GM12878 (cell line): Measurements from ENCODE around the gene SRL. TPM values are rescaled to one million over a fixed set of nuclear protein-coding genes. Genes with fewer than 3 reads are reported as not detected.

Experiments used
- ATAC-seq: fragments of 200-7000 bp; cut with Tn5 transposase; 3 replicates; pipeline ENCODE4 v1.9.1; 2020; ENCODE audit warnings: mild to moderate bottlenecking, moderate library complexity
- BruUV-seq: library from RNA; stranded (reverse); fragments of 400-500 nt; replicated peaks from 2 replicates; lab custom pipeline; 2021; lab: Mats Ljungman, UMichigan
- CTCF ChIA-PET: fragments of 300-600 bp; sonication (Branson Sonifier 250); formaldehyde crosslinking; extraction: SDS; loops from one replicate; lab custom pipeline; 2021; ENCODE audit warnings: inconsistent platforms; lab: Yijun Ruan, JAX
- POLR2A ChIA-PET: fragments of 350-600 bp; formaldehyde crosslinking; extraction: SDS; loops from one replicate; lab custom pipeline; 2021; ENCODE audit warnings: inconsistent platforms; lab: Charles Lee
- RAD21 ChIA-PET: fragments of 300-600 bp; sonication (Branson Sonifier 250); formaldehyde crosslinking; loops from one replicate; lab custom pipeline; 2023; ENCODE audit warnings: antibody characterized with exemption; ENCODE audit not compliant: unreplicated experiment; lab: Charles Lee
- SMC1A ChIA-PET: fragments of 300-600 bp; sonication (Branson Sonifier 250); formaldehyde crosslinking; loops from one replicate; lab custom pipeline; 2023; ENCODE audit not compliant: unreplicated experiment, uncharacterized antibody; lab: Charles Lee
- DNase-seq: peaks from one replicate; pipeline ENCODE4 v3.0.0-alpha.2; 2011; ENCODE audit warnings: low read depth, low spot score
- FAIRE-seq: peaks from 3 replicates; lab custom pipeline; 2011; peaks lifted over from hg19 to GRCh38; lab: Jason Lieb, UNC
- H2AFZ ChIP-seq: 2 replicates; pipeline ENCODE4 v1.6.0; 2011; ENCODE audit warnings: low read depth, low read length, control low read depth; ENCODE audit not compliant: control insufficient read depth
- H3K27ac ChIP-seq: 2 replicates; pipeline ENCODE4 v1.5.1; 2011; ENCODE audit warnings: control low read depth; ENCODE audit not compliant: control insufficient read depth, insufficient read depth
- H3K27me3 ChIP-seq, 2 experiments: replicated peaks in 1 of 2; 2 replicates each; pipeline versions ENCODE4 v1.6.0 to v1.6.1; 2011; ENCODE audit warnings: low read length in 1 of 2; ENCODE audit not compliant: control insufficient read depth in 2 of 2, insufficient read depth in 2 of 2
- H3K36me3 ChIP-seq, 2 experiments: 2 replicates each; pipeline ENCODE4 v1.5.1; 2011; ENCODE audit warnings: low read length in 1 of 2; ENCODE audit not compliant: control insufficient read depth in 2 of 2, insufficient read depth in 2 of 2
- H3K4me1 ChIP-seq: 2 replicates; pipeline ENCODE4 v1.6.1; 2011; ENCODE audit warnings: mild to moderate bottlenecking, low read length, moderate library complexity, mixed read lengths; ENCODE audit not compliant: control insufficient read depth, insufficient read depth
- H3K4me2 ChIP-seq: 2 replicates; pipeline ENCODE4 v1.6.0; 2011; ENCODE audit warnings: control low read depth; ENCODE audit not compliant: control insufficient read depth, insufficient read depth
- H3K4me3 ChIP-seq: fragments of 200-600 bp; sonication (generic); 2 replicates; pipeline ENCODE4 v1.5.1; 2016
- H3K79me2 ChIP-seq: 2 replicates; pipeline ENCODE4 v1.6.0; 2011; ENCODE audit warnings: low read length; ENCODE audit not compliant: control insufficient read depth, insufficient read depth
- H3K9ac ChIP-seq: 2 replicates; pipeline ENCODE4 v1.8.0; 2011; ENCODE audit warnings: low read length, control low read depth, mixed read lengths; ENCODE audit not compliant: control insufficient read depth, insufficient read depth
- H3K9me3 ChIP-seq: replicated peaks from 3 replicates; pipeline ENCODE4 v1.5.1; 2011; ENCODE audit warnings: mild to moderate bottlenecking, low read length; ENCODE audit not compliant: control insufficient read depth, insufficient read depth
- H4K20me1 ChIP-seq: 2 replicates; pipeline ENCODE4 v1.6.0; 2011; ENCODE audit not compliant: control insufficient read depth, insufficient read depth
- BHLHE40 ChIP-seq, 2 experiments: fragments of 450-650 bp in 1 of 2; IDR thresholded peaks; 2 replicates each; pipeline ENCODE4 v1.6.1; 2011 to 2017; ENCODE audit warnings: low read depth in 2 of 2, borderline replicate concordance in 1 of 2, improper control_type of control experiment in 1 of 2, low read length in 1 of 2, mild to moderate bottlenecking in 1 of 2
- CHD2 ChIP-seq: IDR thresholded peaks from 2 replicates; pipeline ENCODE4 v1.6.1; 2011; ENCODE audit warnings: low read depth, low read length, improper control_type of control experiment, borderline replicate concordance
- POLR2AphosphoS5 ChIP-seq: IDR thresholded peaks from 2 replicates; pipeline ENCODE4 v1.6.1; 2011; ENCODE audit warnings: mild to moderate bottlenecking, low read length, inconsistent platforms
- TCF7 ChIP-seq: IDR thresholded peaks from 2 replicates; pipeline ENCODE4 v1.6.1; 2014; ENCODE audit warnings: antibody characterized with exemption, borderline replicate concordance
- WGBS: methylation state at CpG from one replicate; pipeline ENCODE4 v1.1.6; 2016; ENCODE audit warnings: low lambda C conversion rate; ENCODE audit not compliant: insufficient replicate concordance, insufficient coverage; ENCODE audit errors: missing lambda C conversion rate; 5-methylcytosine and 5-hydroxymethylcytosine counted together
- in situ Hi-C: fragments of 300-500 bp; cut with MboI; formaldehyde crosslinking; loops from 9 replicates; pipeline ENCODE4 v1.14.3; 2018; ENCODE audit warnings: mixed read lengths
- intact Hi-C: fragments of 100-400 bp; cut with micrococcal nuclease; formaldehyde crosslinking; loops from one replicate; pipeline ENCODE4 v1.14.2; 2022; ENCODE audit not compliant: unreplicated experiment
- polyA plus RNA-seq, 11 experiments: library from polyadenylated mRNA; depleted of rRNA in 4 of 11; unstranded in 6 of 11; stranded (reverse) in 5 of 11; fragments of >200 nt; fragmentation: Nextera tagmentation in 4 of 11; fragmentation: Illumina TruSeq in 1 of 11; extraction: Ambion mirVana in 4 of 11; extraction: Trizol in 1 of 11; gene quantifications; 1 replicate in 1 of 11; 2 replicates in 10 of 11; pipeline versions ENCODE4 v1.2.1 to v1.2.3, GENCODE V29; 2011 to 2016; ENCODE audit warnings: inconsistent platforms in 2 of 11, missing spikeins in 2 of 11, low read depth in 1 of 11
- total RNA-seq, 4 experiments: library from RNA; depleted of rRNA in 3 of 4; stranded (reverse); fragments of >200 nt in 3 of 4; fragmentation: Illumina TruSeq in 1 of 4; extraction: Trizol in 1 of 4; gene quantifications; 2 replicates each; pipeline versions ENCODE4 v1.2.1 to v1.2.3, GENCODE V29; 2013 to 2021
- TF ChIP-seq, protein P1 (sequence below): IDR thresholded peaks from 2 replicates; pipeline ENCODE4 v1.6.1; 2012; ENCODE audit warnings: improper control_type of control experiment, low read depth, low read length; ENCODE audit not compliant: insufficient replicate concordance
- TF ChIP-seq, protein P2 (sequence below): fragments of 450-650 bp; IDR thresholded peaks from 2 replicates; pipeline ENCODE4 v1.6.1; 2016; ENCODE audit warnings: mild to moderate bottlenecking

The SRL gene
- total and polyA plus RNA-seq, 10 of the 15 experiments (the other 5 are each of a cell fraction or from before 2014, with no cell fraction given): not detected

DNA sequence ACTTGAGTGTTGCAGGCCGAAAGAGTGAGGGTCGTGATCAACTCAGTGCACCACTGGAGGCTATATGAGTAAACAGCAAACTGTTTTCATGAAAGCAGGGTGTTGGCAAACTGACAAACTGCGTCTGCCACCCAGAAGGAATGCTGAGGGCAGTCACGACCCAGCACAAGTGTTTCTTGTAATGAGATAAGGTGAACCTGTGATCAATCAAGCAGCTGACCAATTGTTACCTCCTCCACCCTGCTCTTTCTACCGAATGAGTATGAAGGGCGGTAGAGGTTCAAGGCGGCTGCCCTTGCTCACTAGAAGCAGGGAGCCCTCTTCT, 5.5 kb upstream of the SRL start:
- Histone ChIP-seq H4K20me1 (no peaks in the 10 kb centered on the region), H3K27ac (no peak overlapping the region), H3K27me3 (no peaks in the 10 kb centered on the region), H3K9me3 (no peaks in the 10 kb centered on the region), H3K9ac (no peak overlapping the region), H3K4me2 (no peak overlapping the region), H3K36me3 (no peaks in the 10 kb centered on the region), H3K79me2 (no peaks in the 10 kb centered on the region), H3K4me1 (no peaks in the 10 kb centered on the region)
- in situ Hi-C loops (no loop called here), intact Hi-C loops (no loop called here)
- ChIA-PET RAD21 (no interaction called here), CTCF (interaction anchor here (0.6 kb wide), 1 partner anchor 155 kb away, joined by 4 read pairs; no protein-coding TSS in a partner anchor), SMC1A (no interaction called here)
- DNase-seq (no peak), FAIRE-seq (no peak), ATAC-seq (no peak)
- BruUV-seq: no TSS peak
- TF ChIP-seq, protein P1, sequence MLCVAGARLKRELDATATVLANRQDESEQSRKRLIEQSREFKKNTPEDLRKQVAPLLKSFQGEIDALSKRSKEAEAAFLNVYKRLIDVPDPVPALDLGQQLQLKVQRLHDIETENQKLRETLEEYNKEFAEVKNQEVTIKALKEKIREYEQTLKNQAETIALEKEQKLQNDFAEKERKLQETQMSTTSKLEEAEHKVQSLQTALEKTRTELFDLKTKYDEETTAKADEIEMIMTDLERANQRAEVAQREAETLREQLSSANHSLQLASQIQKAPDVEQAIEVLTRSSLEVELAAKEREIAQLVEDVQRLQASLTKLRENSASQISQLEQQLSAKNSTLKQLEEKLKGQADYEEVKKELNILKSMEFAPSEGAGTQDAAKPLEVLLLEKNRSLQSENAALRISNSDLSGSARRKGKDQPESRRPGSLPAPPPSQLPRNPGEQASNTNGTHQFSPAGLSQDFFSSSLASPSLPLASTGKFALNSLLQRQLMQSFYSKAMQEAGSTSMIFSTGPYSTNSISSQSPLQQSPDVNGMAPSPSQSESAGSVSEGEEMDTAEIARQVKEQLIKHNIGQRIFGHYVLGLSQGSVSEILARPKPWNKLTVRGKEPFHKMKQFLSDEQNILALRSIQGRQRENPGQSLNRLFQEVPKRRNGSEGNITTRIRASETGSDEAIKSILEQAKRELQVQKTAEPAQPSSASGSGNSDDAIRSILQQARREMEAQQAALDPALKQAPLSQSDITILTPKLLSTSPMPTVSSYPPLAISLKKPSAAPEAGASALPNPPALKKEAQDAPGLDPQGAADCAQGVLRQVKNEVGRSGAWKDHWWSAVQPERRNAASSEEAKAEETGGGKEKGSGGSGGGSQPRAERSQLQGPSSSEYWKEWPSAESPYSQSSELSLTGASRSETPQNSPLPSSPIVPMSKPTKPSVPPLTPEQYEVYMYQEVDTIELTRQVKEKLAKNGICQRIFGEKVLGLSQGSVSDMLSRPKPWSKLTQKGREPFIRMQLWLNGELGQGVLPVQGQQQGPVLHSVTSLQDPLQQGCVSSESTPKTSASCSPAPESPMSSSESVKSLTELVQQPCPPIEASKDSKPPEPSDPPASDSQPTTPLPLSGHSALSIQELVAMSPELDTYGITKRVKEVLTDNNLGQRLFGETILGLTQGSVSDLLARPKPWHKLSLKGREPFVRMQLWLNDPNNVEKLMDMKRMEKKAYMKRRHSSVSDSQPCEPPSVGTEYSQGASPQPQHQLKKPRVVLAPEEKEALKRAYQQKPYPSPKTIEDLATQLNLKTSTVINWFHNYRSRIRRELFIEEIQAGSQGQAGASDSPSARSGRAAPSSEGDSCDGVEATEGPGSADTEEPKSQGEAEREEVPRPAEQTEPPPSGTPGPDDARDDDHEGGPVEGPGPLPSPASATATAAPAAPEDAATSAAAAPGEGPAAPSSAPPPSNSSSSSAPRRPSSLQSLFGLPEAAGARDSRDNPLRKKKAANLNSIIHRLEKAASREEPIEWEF: no peak
- TF ChIP-seq, protein P2, sequence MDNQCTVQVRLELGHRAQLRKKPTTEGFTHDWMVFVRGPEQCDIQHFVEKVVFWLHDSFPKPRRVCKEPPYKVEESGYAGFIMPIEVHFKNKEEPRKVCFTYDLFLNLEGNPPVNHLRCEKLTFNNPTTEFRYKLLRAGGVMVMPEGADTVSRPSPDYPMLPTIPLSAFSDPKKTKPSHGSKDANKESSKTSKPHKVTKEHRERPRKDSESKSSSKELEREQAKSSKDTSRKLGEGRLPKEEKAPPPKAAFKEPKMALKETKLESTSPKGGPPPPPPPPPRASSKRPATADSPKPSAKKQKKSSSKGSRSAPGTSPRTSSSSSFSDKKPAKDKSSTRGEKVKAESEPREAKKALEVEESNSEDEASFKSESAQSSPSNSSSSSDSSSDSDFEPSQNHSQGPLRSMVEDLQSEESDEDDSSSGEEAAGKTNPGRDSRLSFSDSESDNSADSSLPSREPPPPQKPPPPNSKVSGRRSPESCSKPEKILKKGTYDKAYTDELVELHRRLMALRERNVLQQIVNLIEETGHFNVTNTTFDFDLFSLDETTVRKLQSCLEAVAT: no peak
- TF ChIP-seq CHD2: no peak
- no peak for TF ChIP-seq BHLHE40 (IDR thresholded peaks at IDR 0.05; ENCODE audit: borderline replicate concordance in 1 of 2, low read depth in 2 of 2, low read length in 1 of 2)
- TF ChIP-seq TCF7: no peak
- TF ChIP-seq POLR2AphosphoS5: no peak
- TF ChIP-seq, all 136 proteins: peak for 0
- H3K4me3 ChIP-seq: no peak overlapping the region
- POLR2A ChIA-PET: no interaction called here
- WGBS: 52% methylated on average over 7 of the region's 7 CpGs
- H2AFZ ChIP-seq: no peak overlapping the region
